Measurements from ENCODE around the gene SPTLC3.

Gene SPTLC3

DNA sequence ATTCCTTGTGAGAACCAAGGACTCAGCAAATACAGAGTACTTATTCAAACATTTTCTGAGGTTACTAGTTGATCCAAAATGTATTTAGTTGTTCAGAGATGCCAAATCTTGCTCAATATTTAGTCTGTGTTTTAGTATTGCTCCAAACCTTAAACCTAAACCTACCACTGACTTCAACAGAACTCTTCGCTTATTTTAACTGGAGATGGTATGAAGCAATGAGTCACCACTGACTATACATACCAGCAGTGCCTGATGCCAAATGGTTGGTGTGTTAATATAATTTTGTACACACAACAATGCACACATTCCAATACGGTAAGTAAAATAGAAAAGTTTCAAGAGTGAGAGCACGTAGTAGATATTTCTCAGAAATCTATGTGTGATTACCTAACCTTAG is 1.9 kb upstream of the SPTLC3 start:
- TF ChIP-seq, protein P1, sequence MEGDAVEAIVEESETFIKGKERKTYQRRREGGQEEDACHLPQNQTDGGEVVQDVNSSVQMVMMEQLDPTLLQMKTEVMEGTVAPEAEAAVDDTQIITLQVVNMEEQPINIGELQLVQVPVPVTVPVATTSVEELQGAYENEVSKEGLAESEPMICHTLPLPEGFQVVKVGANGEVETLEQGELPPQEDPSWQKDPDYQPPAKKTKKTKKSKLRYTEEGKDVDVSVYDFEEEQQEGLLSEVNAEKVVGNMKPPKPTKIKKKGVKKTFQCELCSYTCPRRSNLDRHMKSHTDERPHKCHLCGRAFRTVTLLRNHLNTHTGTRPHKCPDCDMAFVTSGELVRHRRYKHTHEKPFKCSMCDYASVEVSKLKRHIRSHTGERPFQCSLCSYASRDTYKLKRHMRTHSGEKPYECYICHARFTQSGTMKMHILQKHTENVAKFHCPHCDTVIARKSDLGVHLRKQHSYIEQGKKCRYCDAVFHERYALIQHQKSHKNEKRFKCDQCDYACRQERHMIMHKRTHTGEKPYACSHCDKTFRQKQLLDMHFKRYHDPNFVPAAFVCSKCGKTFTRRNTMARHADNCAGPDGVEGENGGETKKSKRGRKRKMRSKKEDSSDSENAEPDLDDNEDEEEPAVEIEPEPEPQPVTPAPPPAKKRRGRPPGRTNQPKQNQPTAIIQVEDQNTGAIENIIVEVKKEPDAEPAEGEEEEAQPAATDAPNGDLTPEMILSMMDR (IDR thresholded peaks at IDR 0.05; ENCODE audit: low read depth, low read length, missing control alignments), result no peak
- no peak overlapping the region for H3K4me3 ChIP-seq (ENCODE audit: low read depth, low read length)
- DNase-seq (ENCODE audit: low read depth), result no peak

DNA sequence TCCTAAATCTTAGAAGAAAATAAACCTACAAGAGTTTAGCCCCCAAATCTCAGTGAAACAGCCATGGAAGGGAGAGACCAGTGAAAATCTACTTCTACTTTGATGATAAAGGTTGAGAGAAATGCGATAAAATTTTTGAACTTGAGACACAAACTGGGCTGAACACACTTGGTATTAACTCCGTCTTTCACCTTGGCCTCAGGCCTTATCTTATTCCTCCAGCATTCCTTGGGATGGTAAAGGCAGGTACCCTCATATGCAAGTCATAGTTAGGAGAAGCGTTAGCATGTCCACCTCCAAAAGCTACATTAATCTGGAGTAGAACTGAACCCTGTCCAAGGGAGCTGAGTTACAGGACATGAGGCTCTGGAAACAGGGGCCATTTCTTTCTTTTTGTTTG is 1.2 kb upstream of the SPTLC3 start:
- TF ChIP-seq, protein P1 (IDR thresholded peaks at IDR 0.05; ENCODE audit: low read depth, low read length, missing control alignments), result no peak
- H3K4me3 ChIP-seq (ENCODE audit: low read depth, low read length), result no peak overlapping the region
- DNase-seq (ENCODE audit: low read depth), result no peak

DNA sequence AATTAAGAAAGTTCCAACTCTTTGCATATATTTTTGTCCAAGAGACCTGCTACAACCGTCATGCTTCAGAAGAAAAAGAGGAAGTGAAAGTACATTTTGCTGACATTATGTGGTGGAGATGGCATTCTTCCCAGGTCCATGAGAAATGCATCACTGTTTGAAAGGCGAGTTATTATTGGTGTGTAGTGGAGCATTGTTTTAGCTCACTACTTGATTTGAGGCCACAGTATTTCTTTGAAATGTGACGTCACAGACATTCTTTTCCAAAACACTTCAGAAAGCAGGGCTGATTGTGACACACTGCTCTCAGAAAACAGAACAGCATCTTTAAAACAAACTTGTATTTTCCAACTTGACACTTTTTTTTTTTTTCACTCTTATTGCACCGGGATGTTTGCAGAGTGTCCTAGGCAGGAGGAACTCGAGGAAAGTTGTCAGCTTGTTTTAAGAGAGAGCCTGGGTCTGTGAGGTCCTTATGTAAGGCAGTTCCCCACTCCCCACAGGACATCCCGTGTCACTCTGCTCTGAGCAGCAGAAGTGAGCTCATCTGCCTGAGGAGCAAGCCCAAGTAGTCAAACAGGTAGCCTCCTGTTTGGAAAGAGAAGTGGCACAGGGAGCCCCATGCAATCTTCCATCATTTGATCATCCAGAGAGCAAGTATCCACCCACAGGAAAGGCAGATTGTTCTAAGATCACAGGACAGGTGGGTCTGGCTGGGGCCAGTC is 1.1 kb downstream of the SPTLC3 start:
- DNase-seq (ENCODE audit: low read depth), result peak; percentile 52

DNA sequence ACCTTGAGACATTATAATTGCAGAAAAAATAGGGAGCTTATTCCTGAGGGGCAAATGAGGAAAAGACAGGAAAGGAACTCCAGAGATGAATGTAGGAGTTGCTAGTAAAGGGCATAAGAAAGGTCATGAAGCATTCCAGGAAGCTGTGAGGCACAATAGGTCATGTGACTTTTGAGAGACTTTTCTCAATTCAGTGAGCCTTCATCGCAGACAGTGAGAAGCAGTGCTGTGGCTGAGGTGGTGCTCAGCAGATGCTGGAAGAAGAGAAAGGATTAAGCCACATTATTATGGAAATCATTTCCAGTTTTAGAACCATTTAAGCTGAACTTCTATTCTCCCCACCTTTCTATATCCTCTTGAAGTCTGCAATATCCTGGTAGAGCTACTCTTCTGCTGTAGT is 4.1 kb downstream of the SPTLC3 start:
- DNase-seq (ENCODE audit: low read depth), result no peak
- H3K4me3 ChIP-seq (ENCODE audit: low read depth, low read length), result no peak overlapping the region
- TF ChIP-seq, protein P1 (IDR thresholded peaks at IDR 0.05; ENCODE audit: low read depth, low read length, missing control alignments), result no peak

More for the DNA sequence above, 1.1 kb downstream of the SPTLC3 start:
- TF ChIP-seq, protein P1 (IDR thresholded peaks at IDR 0.05; ENCODE audit: low read depth, low read length, missing control alignments), result no peak
- no peak overlapping the region for H3K4me3 ChIP-seq (ENCODE audit: low read depth, low read length)

DNA sequence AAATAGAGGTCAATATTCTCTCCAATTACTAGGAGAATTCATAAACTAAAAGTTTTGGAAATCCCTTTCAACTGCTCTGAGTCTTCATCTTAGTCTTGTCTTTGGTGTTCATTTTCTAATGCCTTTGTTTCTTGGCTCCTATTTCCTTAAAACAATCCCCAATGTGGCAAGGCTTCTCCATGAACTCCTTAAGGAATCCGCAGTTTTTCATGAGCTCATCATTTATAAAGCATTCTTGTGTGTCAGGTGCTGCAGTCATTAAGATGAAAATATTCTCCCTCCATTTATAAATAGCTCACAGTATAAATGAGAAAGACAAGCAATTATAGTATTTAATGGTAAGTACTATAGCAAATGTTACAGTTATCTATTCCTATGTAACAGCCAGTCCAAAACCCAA is 4.6 kb downstream of the SPTLC3 start:
- no peak overlapping the region for H3K4me3 ChIP-seq (ENCODE audit: low read depth, low read length)
- no peak for DNase-seq (ENCODE audit: low read depth)
- TF ChIP-seq, protein P1 (IDR thresholded peaks at IDR 0.05; ENCODE audit: low read depth, low read length, missing control alignments), result no peak

DNA sequence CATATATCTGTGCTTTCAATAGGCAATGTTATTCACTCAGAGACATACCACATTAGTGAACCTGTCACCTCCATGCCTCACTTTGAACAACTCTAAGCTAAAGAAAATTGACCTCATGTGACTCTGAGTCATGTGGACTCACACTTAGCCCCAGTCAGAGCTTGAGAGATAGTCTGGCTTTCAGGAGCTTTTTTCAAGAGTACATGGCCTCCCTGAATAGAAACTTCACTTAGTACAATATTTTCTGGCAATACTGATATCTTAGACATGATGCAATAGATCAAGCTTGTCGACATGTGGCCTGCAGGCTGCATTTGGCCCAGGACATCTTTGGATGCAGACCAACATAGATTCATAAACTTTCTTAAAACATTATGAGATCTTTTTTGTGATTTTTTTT is 8.5 kb downstream of the SPTLC3 start:
- H3K4me3 ChIP-seq (ENCODE audit: low read depth, low read length), result no peak overlapping the region
- DNase-seq (ENCODE audit: low read depth), result no peak
- TF ChIP-seq, protein P1 (IDR thresholded peaks at IDR 0.05; ENCODE audit: low read depth, low read length, missing control alignments), result no peak

All from GM12864 (cell line).